Keratinocyte (primary cell): ENCODE data around the gene MIER2. TPM values are rescaled to one million over a fixed set of nuclear protein-coding genes. Genes with fewer than 3 reads are reported as not detected.
"Not testable (repeated sequence)": the region's sequence is repeated elsewhere in the genome, so short reads cannot be mapped to it uniquely, and the experiment has no call there.

ENCODE experiments used
- DNase-seq: peaks from one replicate; pipeline ENCODE4 v3.0.0-alpha.2; 2011; ENCODE audit warnings: low read depth, missing footprints, low spot score
- FAIRE-seq: peaks from 2 replicates; lab custom pipeline; 2011; peaks lifted over from hg19 to GRCh38; lab: Jason Lieb, UNC
- H2AFZ ChIP-seq: 2 replicates; pipeline ENCODE4 v1.6.0; 2012; ENCODE audit warnings: low read length, control low read depth, inconsistent platforms; ENCODE audit not compliant: control insufficient read depth
- H3K27ac ChIP-seq: 2 replicates; pipeline ENCODE4 v1.5.1; 2011; ENCODE audit warnings: low read length; ENCODE audit not compliant: control insufficient read depth, insufficient read depth
- H3K27me3 ChIP-seq: 3 replicates; pipeline ENCODE4 v1.6.0; 2011; ENCODE audit warnings: low read length; ENCODE audit not compliant: control insufficient read depth, insufficient read depth; ENCODE audit errors: extremely low read depth
- H3K36me3 ChIP-seq, 2 experiments: 2 replicates in 1 of 2; 3 replicates in 1 of 2; pipeline ENCODE4 v1.5.1; 2011; ENCODE audit warnings: low read length in 2 of 2, mild to moderate bottlenecking in 1 of 2; ENCODE audit not compliant: control insufficient read depth in 2 of 2, insufficient read depth in 2 of 2; ENCODE audit errors: extremely low read depth in 1 of 2
- H3K4me1 ChIP-seq: 3 replicates; pipeline ENCODE4 v1.5.1; 2011; ENCODE audit warnings: low read length; ENCODE audit not compliant: control insufficient read depth, insufficient read depth; ENCODE audit errors: extremely low read depth
- H3K4me2 ChIP-seq: 3 replicates; pipeline ENCODE4 v1.6.0; 2011; ENCODE audit warnings: low read depth, low read length; ENCODE audit not compliant: control insufficient read depth, insufficient read depth; ENCODE audit errors: extremely low read depth
- H3K4me3 ChIP-seq, 3 experiments: fragments of 200-600 bp in 1 of 3; sonication (generic) in 1 of 3; 2 replicates in 2 of 3; 3 replicates in 1 of 3; pipeline ENCODE4 v1.5.1; 2011 to 2016; ENCODE audit warnings: low read length in 3 of 3, mild to moderate bottlenecking in 3 of 3, control low read depth in 2 of 3, inconsistent platforms in 1 of 3, low read depth in 1 of 3, mixed read lengths in 1 of 3, mixed run types in 1 of 3, moderate library complexity in 1 of 3; ENCODE audit not compliant: control insufficient read depth in 2 of 3, insufficient read depth in 2 of 3; ENCODE audit errors: extremely low read depth in 1 of 3
- H3K79me2 ChIP-seq: 2 replicates; pipeline ENCODE4 v1.6.0; 2012; ENCODE audit warnings: low read length; ENCODE audit not compliant: control insufficient read depth, insufficient read depth
- H3K9ac ChIP-seq: 3 replicates; pipeline ENCODE4 v1.6.0; 2011; ENCODE audit warnings: low read length; ENCODE audit not compliant: control insufficient read depth, insufficient read depth; ENCODE audit errors: extremely low read depth
- H3K9me1 ChIP-seq: 3 replicates; pipeline ENCODE4 v1.6.0; 2011; ENCODE audit warnings: low read length; ENCODE audit not compliant: control insufficient read depth, insufficient read depth; ENCODE audit errors: extremely low read depth
- H3K9me3 ChIP-seq: 2 replicates; pipeline ENCODE4 v1.5.1; 2012; ENCODE audit warnings: low read depth, low read length; ENCODE audit not compliant: control insufficient read depth
- H4K20me1 ChIP-seq: 3 replicates; pipeline ENCODE4 v1.6.0; 2011; ENCODE audit warnings: low read length; ENCODE audit not compliant: control insufficient read depth, insufficient read depth; ENCODE audit errors: extremely low read depth
- CTCF ChIP-seq, 3 experiments: IDR thresholded peaks in 1 of 3; conservative IDR thresholded peaks in 1 of 3; optimal IDR thresholded peaks in 1 of 3; 2 replicates in 2 of 3; 3 replicates in 1 of 3; pipeline versions ENCODE3 to v1.5.1; 2011; ENCODE audit warnings: low read length in 3 of 3, mild to moderate bottlenecking in 3 of 3, moderate library complexity in 2 of 3, control low read depth in 1 of 3, inconsistent platforms in 1 of 3; ENCODE audit not compliant: insufficient read depth in 2 of 3; ENCODE audit errors: extremely low read depth in 1 of 3
- EZH2 ChIP-seq: IDR thresholded peaks from one replicate; pipeline ENCODE4 v1.6.1; 2012; ENCODE audit warnings: inconsistent platforms, mild to moderate bottlenecking, low read length, moderate library complexity
- dilution Hi-C: fragments of 300-500 bp; cut with MboI; formaldehyde crosslinking; loops from one replicate; pipeline ENCODE4 v1.7.0; 2020; ENCODE audit warnings: low sequenced_read_pairs; ENCODE audit not compliant: extremely low pct_ligation_motif_present
- polyA plus RNA-seq, 5 experiments: library from polyadenylated mRNA; depleted of rRNA in 3 of 5; stranded (reverse) in 3 of 5; stranded (forward) in 1 of 5; unstranded in 1 of 5; fragments of >200 nt; gene quantifications; 1 replicate in 1 of 5; 2 replicates in 3 of 5; 3 replicates in 1 of 5; pipeline versions ENCODE4 v1.2.1 to v1.2.3, GENCODE V29; 2011 to 2012; ENCODE audit warnings: missing spikeins in 2 of 5, low read depth in 1 of 5, low replicate concordance in 1 of 5

Gene MIER2
- polyA plus RNA-seq, 1 donor (not counting 4 experiments of a cell fraction or from before 2014, with no cell fraction given) = 16.3 TPM

- Histone ChIP-seq H2AFZ (no peak overlapping the region), H3K9me3 (no peaks in the 10 kb centered on the region), H3K79me2 (no peaks in the 10 kb centered on the region), H3K4me3 (no peak overlapping the region), H4K20me1 (no peaks in the 10 kb centered on the region), H3K4me2 (no peak overlapping the region), H3K27ac (no peak overlapping the region), H3K4me1 (no peaks in the 10 kb centered on the region), H3K9ac (no peak overlapping the region), H3K36me3 (no peaks in the 10 kb centered on the region), H3K27me3 (no peaks in the 10 kb centered on the region), H3K9me1 (no peaks in the 10 kb centered on the region)
- dilution Hi-C loops = no loop called here
- TF ChIP-seq CTCF (optimal IDR thresholded peaks at IDR 0.05 in 1 of 3, IDR thresholded peaks at IDR 0.05 in 1 of 3, conservative IDR thresholded peaks at IDR 0.05 in 1 of 3; ENCODE audit: extremely low read depth in 1 of 3, insufficient read depth in 2 of 3, low read length in 3 of 3) = no peak
- TF ChIP-seq EZH2 = no peak
- DNase-seq (no peak), FAIRE-seq (no peak)
Observed at GRCh38 chr19:362154-362553, 17.6 kb upstream of the MIER2 start.

- no peak overlapping the region for H3K4me3 ChIP-seq
- H3K9me3 ChIP-seq = no peaks in the 10 kb centered on the region
- dilution Hi-C loops = no loop called here
- H3K4me1 ChIP-seq = no peaks in the 10 kb centered on the region
- H2AFZ ChIP-seq = no peak overlapping the region
- DNase-seq (no peak), FAIRE-seq (no peak)
- H3K79me2 ChIP-seq = no peaks in the 10 kb centered on the region
- no peak overlapping the region for H3K27ac ChIP-seq
- no peaks in the 10 kb centered on the region for H4K20me1 ChIP-seq
- no peak overlapping the region for H3K9ac ChIP-seq
- H3K27me3 ChIP-seq = no peaks in the 10 kb centered on the region
- TF ChIP-seq EZH2 (no peak), CTCF (optimal IDR thresholded peaks at IDR 0.05 in 1 of 3, IDR thresholded peaks at IDR 0.05 in 1 of 3, conservative IDR thresholded peaks at IDR 0.05 in 1 of 3; ENCODE audit: extremely low read depth in 1 of 3, insufficient read depth in 2 of 3, low read length in 3 of 3) (no peak)
- no peak overlapping the region for H3K4me2 ChIP-seq
- no peaks in the 10 kb centered on the region for H3K9me1 ChIP-seq
- H3K36me3 ChIP-seq = no peaks in the 10 kb centered on the region
Observed at GRCh38 chr19:359653-359925, 15.0 kb upstream of the MIER2 start.

GRCh38 chr19:355536-355935, 10.9 kb upstream of the MIER2 start:
- H3K9me1 ChIP-seq, H3K4me1 ChIP-seq, H2AFZ ChIP-seq, dilution Hi-C loops, H4K20me1 ChIP-seq, FAIRE-seq, H3K9ac ChIP-seq, H3K36me3 ChIP-seq, H3K27ac ChIP-seq, H3K4me3 ChIP-seq, DNase-seq, H3K4me2 ChIP-seq, H3K79me2 ChIP-seq, H3K9me3 ChIP-seq, H3K27me3 ChIP-seq: not testable (repeated sequence)
